Measurements from ENCODE around the gene HMGN1. TPM values are rescaled to one million over a fixed set of nuclear protein-coding genes. Genes with fewer than 3 reads are reported as not detected.

The HMGN1 gene
- total and polyA plus RNA-seq, 2 donors (not counting 1 experiment from before 2014, with no cell fraction given): 117 to 317 TPM

- no peaks in the 10 kb centered on the region for H3K79me2 ChIP-seq (ENCODE audit: control insufficient read depth, insufficient read depth, low read length)
- Mint-ChIP-seq H3K27me3 (peaks cover 8% of the 10 kb centered on the region), H3K27ac (no peak overlapping the region), H3K4me3 (no peak overlapping the region), H3K9me3 (ENCODE audit: insufficient read depth) (no peaks in the 10 kb centered on the region), H3K4me1 (peaks cover 4% of the 10 kb centered on the region)
- no peak overlapping the region for H3K4me2 ChIP-seq (replicated peaks; ENCODE audit: low read depth, low read length, poor library complexity, severe bottlenecking)
- DNase-seq (no peak), ATAC-seq (ENCODE audit: low read depth) (no peak)
- POLR2A ChIA-PET: no interaction called here
- intact Hi-C loops (cut with micrococcal nuclease): no loop called here
- no peaks in the 10 kb centered on the region for H3K27me3 ChIP-seq (replicated peaks in 1 of 4; ENCODE audit: control extremely low read depth in 1 of 4, control insufficient read depth in 3 of 4, insufficient read depth in 4 of 4, low read length in 3 of 4)
- no peaks in the 10 kb centered on the region for H4K20me1 ChIP-seq (ENCODE audit: control insufficient read depth, insufficient read depth, low read length, poor library complexity, severe bottlenecking)
- TF ChIP-seq CTCF (IDR thresholded peaks at IDR 0.05) (no peak), EZH2 (IDR thresholded peaks at IDR 0.05; ENCODE audit: borderline replicate concordance, insufficient read depth, low read depth, low read length, poor library complexity, severe bottlenecking) (no peak)
- CTCF ChIA-PET: no interaction called here
- H3K36me3 ChIP-seq (replicated peaks in 1 of 2; ENCODE audit: control extremely low read depth in 1 of 2, control insufficient read depth in 1 of 2, extremely low read depth in 1 of 2, insufficient read depth in 2 of 2, low read length in 1 of 2): no peaks in the 10 kb centered on the region
- H3K4me1 ChIP-seq (ENCODE audit: control insufficient read depth in 2 of 2, insufficient read depth in 2 of 2, low read length in 2 of 2): peaks cover 0 to 5% of the 10 kb centered on the region in 2 donors
- no peak overlapping the region for H2AFZ ChIP-seq (ENCODE audit: insufficient read depth, low read depth, low read length, poor library complexity, severe bottlenecking)
- no peak overlapping the region for H3K4me3 ChIP-seq (ENCODE audit: control extremely low read depth in 1 of 5, extremely low read depth in 1 of 5, insufficient read depth in 1 of 5, low read depth in 2 of 5, low read length in 4 of 5)
- H3K27ac ChIP-seq (ENCODE audit: low read length in 2 of 2): no peak overlapping the region
- no peaks in the 10 kb centered on the region for H3K9me3 ChIP-seq (ENCODE audit: control extremely low read depth in 1 of 3, control insufficient read depth in 2 of 3, insufficient read depth in 1 of 3, low read length in 2 of 3)
- H3K9ac ChIP-seq (ENCODE audit: low read length): no peak overlapping the region
- WGBS (ENCODE audit: insufficient coverage): 100% methylated on average over 1 of the region's 2 CpGs
These were observed 18.9 kb upstream of the HMGN1 start for GRCh38 chr21:39367783-39368182.

DNA sequence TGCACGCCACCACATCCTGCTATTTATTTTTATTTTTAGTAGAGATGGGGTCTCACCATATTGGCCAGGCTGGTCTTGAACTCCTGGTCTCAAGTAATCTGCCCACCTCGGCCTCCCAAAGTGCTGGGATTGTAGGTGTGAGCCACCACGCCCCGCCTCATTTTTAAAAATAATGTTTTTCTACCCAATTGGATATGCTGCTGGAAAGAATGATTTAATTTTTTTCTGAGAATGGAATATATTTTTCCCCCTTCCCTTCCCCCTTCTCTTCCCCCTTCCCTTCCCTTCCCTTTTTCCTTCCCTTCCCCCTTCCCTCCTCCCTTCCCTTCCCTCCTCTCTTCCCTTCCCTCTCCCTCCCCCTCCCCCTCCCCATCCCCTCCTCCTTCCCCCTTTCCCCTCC lies 17.7 kb upstream of the HMGN1 start:
- intact Hi-C loops (cut with micrococcal nuclease): no loop called here
- TF ChIP-seq CTCF (IDR thresholded peaks at IDR 0.05): no peak
- no peak for TF ChIP-seq EZH2 (IDR thresholded peaks at IDR 0.05; ENCODE audit: borderline replicate concordance, insufficient read depth, low read depth, low read length, poor library complexity, severe bottlenecking)
- Histone ChIP-seq H3K4me2 (replicated peaks; ENCODE audit: low read depth, low read length, poor library complexity, severe bottlenecking) (no peak overlapping the region), H3K4me1 (ENCODE audit: control insufficient read depth in 2 of 2, insufficient read depth in 2 of 2, low read length in 2 of 2) (peaks cover 0 to 5% of the 10 kb centered on the region in 2 donors), H3K79me2 (ENCODE audit: control insufficient read depth, insufficient read depth, low read length) (no peaks in the 10 kb centered on the region), H4K20me1 (ENCODE audit: control insufficient read depth, insufficient read depth, low read length, poor library complexity, severe bottlenecking) (no peaks in the 10 kb centered on the region), H3K27ac (ENCODE audit: low read length in 2 of 2) (no peak overlapping the region), H3K4me3 (ENCODE audit: control extremely low read depth in 1 of 5, extremely low read depth in 1 of 5, insufficient read depth in 1 of 5, low read depth in 2 of 5, low read length in 4 of 5) (no peak overlapping the region), H3K36me3 (replicated peaks in 1 of 2; ENCODE audit: control extremely low read depth in 1 of 2, control insufficient read depth in 1 of 2, extremely low read depth in 1 of 2, insufficient read depth in 2 of 2, low read length in 1 of 2) (no peaks in the 10 kb centered on the region), H3K9ac (ENCODE audit: low read length) (no peak overlapping the region), H3K27me3 (replicated peaks in 1 of 4; ENCODE audit: control extremely low read depth in 1 of 4, control insufficient read depth in 3 of 4, insufficient read depth in 4 of 4, low read length in 3 of 4) (peaks cover 0 to 2% (median 0%) of the 10 kb centered on the region in 4 experiments), H3K9me3 (ENCODE audit: control extremely low read depth in 1 of 3, control insufficient read depth in 2 of 3, insufficient read depth in 1 of 3, low read length in 2 of 3) (no peaks in the 10 kb centered on the region), H2AFZ (ENCODE audit: insufficient read depth, low read depth, low read length, poor library complexity, severe bottlenecking) (no peak overlapping the region)
- ChIA-PET CTCF (no interaction called here), POLR2A (no interaction called here)
- WGBS (ENCODE audit: insufficient coverage): no CpG with 5 or more reads among the region's 4 CpGs
- no peak overlapping the region for H3K27ac Mint-ChIP-seq
- H3K4me1 Mint-ChIP-seq: peaks cover 4% of the 10 kb centered on the region
- H3K27me3 Mint-ChIP-seq: peaks cover 18% of the 10 kb centered on the region
- H3K4me3 Mint-ChIP-seq: no peak overlapping the region
- H3K9me3 Mint-ChIP-seq (ENCODE audit: insufficient read depth): no peaks in the 10 kb centered on the region
- ATAC-seq (ENCODE audit: low read depth): no peak
- no peak for DNase-seq
